Brain microvascular endothelial cell (primary cell): ENCODE results near the gene SIGMAR1.
A peak's percentile ranks its signal among the peaks of the same experiment; 100 is the strongest.

Source experiments
- DNase-seq: peaks from one replicate; pipeline ENCODE4 v3.0.0-alpha.2; 2020
- H3K27ac ChIP-seq: fragments of 250-450 bp; sonication (Bioruptor Pico); 2 replicates; pipeline ENCODE4 v1.5.1; 2020; ENCODE audit warnings: mild to moderate bottlenecking, moderate library complexity
- H3K27me3 ChIP-seq: fragments of 250-450 bp; sonication (Bioruptor Pico); replicated peaks from 2 replicates; pipeline ENCODE4 v1.5.1; 2020; ENCODE audit warnings: mild to moderate bottlenecking
- H3K36me3 ChIP-seq: fragments of 250-450 bp; sonication (Bioruptor Pico); replicated peaks from 2 replicates; pipeline ENCODE4 v1.5.1; 2020; ENCODE audit warnings: mild to moderate bottlenecking
- H3K4me3 ChIP-seq: 2 replicates; pipeline ENCODE4 v1.5.1; 2011; ENCODE audit warnings: low read depth, mild to moderate bottlenecking, control low read depth, low read length, moderate library complexity
- CTCF ChIP-seq: IDR thresholded peaks from 2 replicates; pipeline ENCODE4 v1.5.1; 2011; ENCODE audit warnings: low read depth, mild to moderate bottlenecking, moderate library complexity, low read length, control low read depth, inconsistent platforms; ENCODE audit errors: missing control alignments
- in situ Hi-C: cut with HindIII; loops from 2 replicates; pipeline ENCODE4 v1.10.0; 2017; ENCODE audit warnings: low sequenced_read_pairs, low pct_ligation_motif_present

The SIGMAR1 gene

GRCh38 chr9:34665381-34666250 lies 28.0 kb upstream of the SIGMAR1 start:
- H3K27ac ChIP-seq: peak overlapping the region; percentile 84
- TF ChIP-seq CTCF: no peak
- in situ Hi-C loops: no loop called here
- no peaks in the 10 kb centered on the region for H3K36me3 ChIP-seq
- peak; percentile 89 for DNase-seq
- H3K4me3 ChIP-seq: peak overlapping the region; percentile 84
- H3K27me3 ChIP-seq: no peaks in the 10 kb centered on the region

GRCh38 chr9:34665067-34665380 lies 27.4 kb upstream of the SIGMAR1 start:
- no peak for DNase-seq
- Histone ChIP-seq H3K4me3 (peak overlapping the region; percentile 63), H3K36me3 (no peaks in the 10 kb centered on the region), H3K27me3 (no peaks in the 10 kb centered on the region), H3K27ac (no peak overlapping the region)
- in situ Hi-C loops: no loop called here
- no peak for TF ChIP-seq CTCF

GRCh38 chr9:34664281-34665066 lies 26.9 kb upstream of the SIGMAR1 start:
- no peak overlapping the region for H3K27ac ChIP-seq
- peak; percentile 72 for DNase-seq
- H3K27me3 ChIP-seq: no peaks in the 10 kb centered on the region
- H3K4me3 ChIP-seq: peak overlapping the region; percentile 63
- in situ Hi-C loops: no loop called here
- TF ChIP-seq CTCF: peak; percentile 99
- no peaks in the 10 kb centered on the region for H3K36me3 ChIP-seq

- in situ Hi-C loops: no loop called here
- TF ChIP-seq CTCF: no peak
- no peaks in the 10 kb centered on the region for H3K36me3 ChIP-seq
- H3K27me3 ChIP-seq: no peaks in the 10 kb centered on the region
- H3K4me3 ChIP-seq: no peak overlapping the region
- no peak for DNase-seq
- no peak overlapping the region for H3K27ac ChIP-seq
These were observed 25.7 kb upstream of the SIGMAR1 start for GRCh38 chr9:34663303-34663605.

GRCh38 chr9:34662526-34663302 lies 25.1 kb upstream of the SIGMAR1 start, which contains the start of gene CCL27:
TSS of gene CCL27 (minus strand) at chr9:34662657. CDS start at chr9:34662633, 24 bp downstream.
- in situ Hi-C loops: no loop called here
- no peak within 1 kb of the TSS for H3K27ac ChIP-seq
- no peak for TF ChIP-seq CTCF
- no peak within 1 kb of the TSS for H3K4me3 ChIP-seq
- no peaks in the 10 kb centered on the region for H3K36me3 ChIP-seq
- DNase-seq: no peak
- H3K27me3 ChIP-seq: no peaks in the 10 kb centered on the region
